ENCODE data around the gene PTGES2.

Gene PTGES2

DNA sequence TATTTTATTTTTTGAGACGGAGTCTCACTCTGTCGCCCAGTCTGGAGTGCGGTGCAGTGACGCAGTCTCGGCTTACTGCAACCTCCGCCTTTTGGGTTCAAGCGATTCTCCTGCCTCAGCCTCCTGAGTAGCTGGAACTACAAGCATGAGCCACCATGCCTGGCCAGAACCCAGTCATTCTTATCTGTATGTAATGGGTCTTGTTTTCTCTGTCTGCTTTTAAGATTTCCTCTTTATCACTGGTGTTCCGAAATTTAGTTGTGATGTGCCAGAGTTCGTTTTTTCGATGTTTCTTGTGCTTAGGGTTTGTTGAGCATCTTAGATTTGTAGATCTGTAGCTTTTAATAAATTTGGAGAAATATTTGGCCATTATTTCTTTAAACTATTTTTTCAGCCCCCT lies 40.3 kb downstream of the PTGES2 start:
- Histone ChIP-seq H3K27me3 (no peaks in the 10 kb centered on the region), H3K9me3 (no peaks in the 10 kb centered on the region), H3K27ac (no peak overlapping the region), H3K4me3 (no peak overlapping the region), H3K36me3 (no peaks in the 10 kb centered on the region), H3K4me1 (peaks cover 0 to 24% (median 15%) of the 10 kb centered on the region in 4 donors)
- no peak for DNase-seq
- intact Hi-C loops (cut with DNase I; ENCODE audit: low total_unique reads), result no loop called here
- TF ChIP-seq, protein P1, sequence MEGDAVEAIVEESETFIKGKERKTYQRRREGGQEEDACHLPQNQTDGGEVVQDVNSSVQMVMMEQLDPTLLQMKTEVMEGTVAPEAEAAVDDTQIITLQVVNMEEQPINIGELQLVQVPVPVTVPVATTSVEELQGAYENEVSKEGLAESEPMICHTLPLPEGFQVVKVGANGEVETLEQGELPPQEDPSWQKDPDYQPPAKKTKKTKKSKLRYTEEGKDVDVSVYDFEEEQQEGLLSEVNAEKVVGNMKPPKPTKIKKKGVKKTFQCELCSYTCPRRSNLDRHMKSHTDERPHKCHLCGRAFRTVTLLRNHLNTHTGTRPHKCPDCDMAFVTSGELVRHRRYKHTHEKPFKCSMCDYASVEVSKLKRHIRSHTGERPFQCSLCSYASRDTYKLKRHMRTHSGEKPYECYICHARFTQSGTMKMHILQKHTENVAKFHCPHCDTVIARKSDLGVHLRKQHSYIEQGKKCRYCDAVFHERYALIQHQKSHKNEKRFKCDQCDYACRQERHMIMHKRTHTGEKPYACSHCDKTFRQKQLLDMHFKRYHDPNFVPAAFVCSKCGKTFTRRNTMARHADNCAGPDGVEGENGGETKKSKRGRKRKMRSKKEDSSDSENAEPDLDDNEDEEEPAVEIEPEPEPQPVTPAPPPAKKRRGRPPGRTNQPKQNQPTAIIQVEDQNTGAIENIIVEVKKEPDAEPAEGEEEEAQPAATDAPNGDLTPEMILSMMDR (IDR thresholded peaks at IDR 0.05), result no peak

DNA sequence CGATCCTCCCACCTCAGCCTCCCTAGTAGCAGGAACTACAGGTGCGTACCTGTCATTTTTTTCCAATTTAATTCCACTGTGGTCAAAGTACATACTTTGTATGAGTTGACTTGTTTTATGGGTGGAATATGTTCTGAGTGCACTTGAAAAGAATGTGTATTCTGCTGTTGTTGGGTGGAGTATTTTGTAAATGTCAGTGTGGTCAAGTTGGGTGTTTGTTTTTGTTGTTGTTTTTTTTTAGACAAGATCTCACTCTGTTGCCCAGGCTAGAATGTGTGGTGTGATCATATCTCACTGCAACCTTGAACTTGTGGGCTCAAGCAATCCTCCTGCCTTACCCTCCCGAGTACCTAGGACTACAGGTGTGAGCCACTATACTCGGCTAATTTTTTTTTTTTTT lies 41.6 kb downstream of the PTGES2 start:
- H3K27ac ChIP-seq, result no peak overlapping the region
- TF ChIP-seq, protein P1 (IDR thresholded peaks at IDR 0.05), result no peak
- H3K4me3 ChIP-seq, result no peak overlapping the region
- no peaks in the 10 kb centered on the region for H3K9me3 ChIP-seq
- no peaks in the 10 kb centered on the region for H3K27me3 ChIP-seq
- no peaks in the 10 kb centered on the region for H3K36me3 ChIP-seq
- H3K4me1 ChIP-seq, result peaks cover 0 to 24% (median 11%) of the 10 kb centered on the region in 4 donors
- intact Hi-C loops (cut with DNase I; ENCODE audit: low total_unique reads), result no loop called here
- DNase-seq, result no peak

DNA sequence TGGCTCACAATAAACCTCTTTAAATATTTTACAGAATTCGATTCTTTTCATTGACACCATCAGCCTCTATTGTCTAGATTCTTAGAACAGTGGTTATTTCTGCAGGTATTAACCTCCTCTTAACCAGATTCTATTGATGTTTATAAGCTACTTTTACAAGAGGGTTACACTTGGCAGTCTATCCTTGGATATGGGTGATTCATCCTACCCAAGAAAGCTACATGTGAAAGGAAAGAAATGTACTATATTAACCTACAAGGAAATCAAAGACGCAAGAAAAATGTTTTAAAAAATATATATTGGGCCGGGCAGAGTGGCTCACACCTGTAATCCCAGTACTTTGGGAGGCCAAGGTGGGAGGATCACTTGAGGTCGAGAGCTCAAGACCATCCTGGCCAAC lies 42.8 kb downstream of the PTGES2 start:
- intact Hi-C loops (cut with DNase I; ENCODE audit: low total_unique reads), result no loop called here
- TF ChIP-seq, protein P1 (IDR thresholded peaks at IDR 0.05), result no peak
- H3K4me1 ChIP-seq, result peaks cover 0 to 22% (median 10%) of the 10 kb centered on the region in 4 donors
- no peaks in the 10 kb centered on the region for H3K27me3 ChIP-seq
- H3K4me3 ChIP-seq, result no peak overlapping the region
- no peaks in the 10 kb centered on the region for H3K9me3 ChIP-seq
- DNase-seq, result no peak
- H3K27ac ChIP-seq, result no peak overlapping the region
- no peaks in the 10 kb centered on the region for H3K36me3 ChIP-seq

DNA sequence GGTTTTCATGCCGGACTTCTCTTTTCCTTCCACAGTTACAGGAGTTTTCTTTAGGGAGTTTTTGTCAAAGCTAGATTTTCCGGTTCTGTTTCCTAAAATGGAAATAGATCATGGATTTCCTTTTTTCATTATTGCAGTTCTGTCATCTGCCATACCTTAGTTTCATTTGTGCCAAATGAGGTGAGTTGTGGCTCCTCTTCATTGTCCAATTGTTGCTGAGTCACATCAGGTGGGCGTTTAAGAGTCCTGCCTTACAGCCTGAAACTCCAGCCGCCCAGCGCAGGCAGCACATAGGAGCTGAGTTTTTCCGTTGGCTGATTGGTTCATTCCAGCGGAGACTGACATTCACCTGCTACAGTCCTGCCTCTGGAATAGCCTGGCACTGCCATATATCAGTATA lies 45.4 kb downstream of the PTGES2 start:
- H3K9me3 ChIP-seq, result no peaks in the 10 kb centered on the region
- TF ChIP-seq, protein P1 (IDR thresholded peaks at IDR 0.05), result no peak
- intact Hi-C loops (cut with DNase I; ENCODE audit: low total_unique reads), result no loop called here
- DNase-seq, result no peak
- H3K27me3 ChIP-seq, result no peaks in the 10 kb centered on the region
- H3K4me3 ChIP-seq, result no peak overlapping the region
- H3K36me3 ChIP-seq, result no peaks in the 10 kb centered on the region
- H3K27ac ChIP-seq, result peak overlapping the region; percentile 33 to 40
- H3K4me1 ChIP-seq, result peaks cover 0 to 34% (median 14%) of the 10 kb centered on the region in 4 donors

DNA sequence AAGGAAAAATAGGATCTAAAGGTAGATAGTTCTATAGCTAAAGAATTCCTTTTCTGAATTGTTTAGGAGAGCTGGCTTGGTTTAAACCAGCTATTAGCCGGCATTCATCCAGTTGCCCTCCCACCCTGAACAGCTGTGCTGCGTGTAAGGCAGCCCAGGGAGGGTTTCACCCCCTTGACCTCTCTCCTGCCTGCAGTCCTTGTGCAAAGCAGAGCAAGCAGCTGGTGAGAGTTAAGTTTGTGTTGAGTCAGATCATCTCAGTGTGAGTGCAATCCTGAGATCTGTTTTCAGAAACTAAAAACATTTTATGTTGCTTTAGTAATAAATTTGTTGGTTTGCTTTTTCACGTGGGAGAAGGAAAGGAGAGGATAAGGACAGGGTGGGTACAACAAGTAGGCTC lies 46.5 kb downstream of the PTGES2 start:
- Histone ChIP-seq H3K27me3 (no peaks in the 10 kb centered on the region), H3K4me1 (peaks cover 0 to 36% (median 14%) of the 10 kb centered on the region in 4 donors), H3K36me3 (no peaks in the 10 kb centered on the region), H3K9me3 (no peaks in the 10 kb centered on the region), H3K27ac (peak overlapping the region; percentile 33 to 40), H3K4me3 (no peak overlapping the region)
- TF ChIP-seq, protein P1 (IDR thresholded peaks at IDR 0.05), result no peak
- DNase-seq, result no peak
- intact Hi-C loops (cut with DNase I; ENCODE audit: low total_unique reads), result no loop called here

DNA sequence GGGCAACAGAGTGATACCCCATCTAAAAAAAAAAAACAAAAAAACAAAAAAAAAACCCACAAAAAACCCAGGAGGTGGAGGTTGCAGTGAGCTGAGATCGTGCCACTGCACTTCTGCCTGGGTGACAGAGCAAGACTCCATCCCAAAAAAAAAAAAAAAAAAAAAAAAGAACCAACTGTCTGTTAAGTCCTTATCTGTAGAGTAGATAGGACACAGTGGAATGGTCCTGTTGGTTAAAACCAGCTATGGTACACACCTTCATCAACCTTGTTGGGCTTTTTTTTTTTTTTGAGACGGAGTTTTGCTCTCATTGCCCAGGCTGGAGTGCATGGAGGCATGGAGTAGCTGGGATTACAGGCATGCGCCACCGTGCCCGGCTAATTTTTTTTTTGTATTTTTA lies 47.3 kb downstream of the PTGES2 start:
- intact Hi-C loops (cut with DNase I; ENCODE audit: low total_unique reads), result no loop called here

More for the DNA sequence above, 47.3 kb downstream of the PTGES2 start:
- Histone ChIP-seq H3K4me3 (no peak overlapping the region), H3K27ac (no peak overlapping the region), H3K4me1 (peaks cover 0 to 44% (median 14%) of the 10 kb centered on the region in 4 donors), H3K9me3 (no peaks in the 10 kb centered on the region), H3K27me3 (no peaks in the 10 kb centered on the region), H3K36me3 (no peaks in the 10 kb centered on the region)
- TF ChIP-seq, protein P1 (IDR thresholded peaks at IDR 0.05), result no peak
- no peak for DNase-seq

Data from tibial artery (tissue), 4 donors.